Neural crest cell (in vitro differentiated cells): Measurements from ENCODE around the gene CDK14. TPM values are rescaled to one million over a fixed set of nuclear protein-coding genes. Genes with fewer than 3 reads are reported as not detected.
A peak's percentile ranks its signal among the peaks of the same experiment; 100 is the strongest.

ENCODE experiments used
- DNase-seq: peaks from one replicate; pipeline ENCODE4 v3.0.0; 2021; ENCODE audit warnings: low read depth, mixed read lengths, low spot score
- H3K27ac Mint-ChIP-seq: one replicate; pipeline ENCODE4 v1.8.0; 2021; ENCODE audit warnings: mild to moderate bottlenecking, mixed read lengths; ENCODE audit not compliant: unreplicated experiment
- H3K27me3 Mint-ChIP-seq: 2 replicates; pipeline ENCODE4 v1.8.0; 2021; ENCODE audit warnings: low read depth, mild to moderate bottlenecking, mixed read lengths
- H3K36me3 Mint-ChIP-seq: 2 replicates; pipeline ENCODE4 v1.8.0; 2021; ENCODE audit warnings: low read depth, mild to moderate bottlenecking, mixed read lengths
- H3K4me1 Mint-ChIP-seq: 2 replicates; pipeline ENCODE4 v1.8.0; 2021; ENCODE audit warnings: mixed read lengths
- H3K4me3 Mint-ChIP-seq: one replicate; pipeline ENCODE4 v1.8.0; 2021; ENCODE audit warnings: mild to moderate bottlenecking, mixed read lengths
- H3K9me3 Mint-ChIP-seq: 2 replicates; pipeline ENCODE4 v1.8.0; 2021; ENCODE audit warnings: mixed read lengths
- CTCF ChIP-seq: fragments of 200-600 bp; sonication (generic); conservative IDR thresholded peaks from 2 replicates; pipeline ENCODE4 v1.5.0; 2021; ENCODE audit warnings: antibody characterized with exemption, mild to moderate bottlenecking
- total RNA-seq: library from RNA; stranded (reverse); gene quantifications from 2 replicates; pipeline ENCODE4 v1.2.1, GENCODE V29; 2021

Gene CDK14
- total RNA-seq, 1 donor from 2014 or later = 49.6 TPM

DNA sequence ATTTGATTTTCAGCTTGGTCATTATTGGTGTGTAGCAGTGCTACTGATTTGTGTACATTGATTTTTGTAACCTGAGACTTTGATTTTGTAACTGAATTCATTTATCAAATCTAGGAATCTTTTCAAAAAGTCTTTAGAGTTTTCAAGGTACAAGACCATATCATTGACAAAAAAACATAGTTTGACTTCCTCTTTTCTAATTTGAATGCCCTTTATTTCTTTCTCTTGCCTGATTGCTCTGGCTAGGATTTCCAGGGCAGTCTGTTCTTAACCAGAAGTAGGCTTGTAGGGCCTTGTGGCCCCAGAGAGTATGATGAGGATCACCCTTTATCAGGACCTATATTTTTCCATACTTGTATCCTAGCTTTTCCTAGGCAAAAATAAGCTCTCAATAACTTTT, 433.6 kb downstream of the CDK14 start:
- Mint-ChIP-seq H3K27ac (no peak overlapping the region), H3K27me3 (no peaks in the 10 kb centered on the region), H3K4me1 (peaks cover 7% of the 10 kb centered on the region), H3K4me3 (no peak overlapping the region), H3K9me3 (no peaks in the 10 kb centered on the region), H3K36me3 (no peaks in the 10 kb centered on the region)
- DNase-seq = no peak
- TF ChIP-seq CTCF = no peak

DNA sequence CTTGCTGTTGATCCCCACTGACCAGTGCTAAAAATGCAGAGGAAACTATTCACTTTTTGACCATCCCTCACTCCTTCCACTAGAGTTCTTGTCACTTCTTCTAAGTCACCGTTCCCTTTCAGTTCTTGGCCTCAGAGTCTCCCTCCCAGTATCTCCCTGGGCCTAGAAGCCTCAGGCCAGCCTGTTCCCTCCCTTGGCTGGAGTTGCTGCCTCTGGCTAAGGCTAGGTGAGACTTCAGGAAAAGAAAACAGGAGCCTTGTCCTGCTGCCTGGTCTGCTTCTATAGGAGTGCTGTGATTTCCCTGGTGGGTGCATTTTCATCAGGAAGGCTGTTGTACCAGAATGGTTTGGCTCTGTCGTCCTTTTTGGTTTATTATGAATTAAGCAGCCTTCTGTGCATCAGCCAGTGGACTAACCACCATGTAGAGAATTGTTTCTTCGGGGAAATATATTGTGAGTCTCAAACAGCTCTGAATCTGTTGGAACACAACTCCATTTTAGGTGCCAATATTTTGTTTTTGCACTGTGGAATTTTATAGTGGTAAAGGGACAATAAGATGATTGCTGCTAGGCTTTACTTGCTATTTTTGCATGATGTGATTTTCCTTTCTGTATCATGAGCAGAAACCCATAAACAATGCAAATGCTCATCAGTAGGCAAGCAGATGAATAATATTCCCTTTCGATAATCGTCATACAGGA, 434.7 kb downstream of the CDK14 start:
- peak overlapping the region; percentile 71 for H3K27ac Mint-ChIP-seq
- H3K9me3 Mint-ChIP-seq = no peaks in the 10 kb centered on the region
- no peak for TF ChIP-seq CTCF
- peaks cover 7% of the 10 kb centered on the region for H3K4me1 Mint-ChIP-seq
- no peak for DNase-seq
- H3K36me3 Mint-ChIP-seq = no peaks in the 10 kb centered on the region
- H3K27me3 Mint-ChIP-seq = no peaks in the 10 kb centered on the region
- no peak overlapping the region for H3K4me3 Mint-ChIP-seq

DNA sequence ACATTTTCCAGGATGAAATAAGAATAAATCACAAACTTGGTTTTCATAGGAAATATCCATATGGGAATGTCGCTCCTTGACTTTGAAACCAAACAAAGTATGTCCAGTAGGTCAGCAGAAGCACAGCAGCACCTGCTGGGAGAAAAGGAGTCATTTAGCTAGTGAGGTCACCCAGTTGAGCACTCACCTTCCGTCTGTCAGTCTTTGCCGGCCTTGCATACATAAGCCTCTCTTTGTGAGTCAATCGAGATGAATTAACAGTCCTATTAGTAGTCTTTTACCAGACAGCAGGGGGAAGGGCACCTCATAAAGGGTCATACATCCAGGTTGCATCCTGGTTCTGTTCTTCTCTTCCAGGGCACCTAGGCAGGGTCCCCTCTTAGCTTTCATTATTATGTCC, 435.6 kb downstream of the CDK14 start:
- Mint-ChIP-seq H3K36me3 (no peaks in the 10 kb centered on the region), H3K27me3 (no peaks in the 10 kb centered on the region), H3K27ac (no peak overlapping the region), H3K9me3 (no peaks in the 10 kb centered on the region), H3K4me3 (no peak overlapping the region), H3K4me1 (peaks cover 3% of the 10 kb centered on the region)
- DNase-seq = no peak
- TF ChIP-seq CTCF = no peak

GRCh38 chr7:91033574-91033973, 437.5 kb downstream of the CDK14 start:
- TF ChIP-seq CTCF = no peak
- no peaks in the 10 kb centered on the region for H3K9me3 Mint-ChIP-seq
- H3K27me3 Mint-ChIP-seq = no peaks in the 10 kb centered on the region
- H3K4me1 Mint-ChIP-seq = peaks cover 3% of the 10 kb centered on the region
- no peak overlapping the region for H3K4me3 Mint-ChIP-seq
- no peaks in the 10 kb centered on the region for H3K36me3 Mint-ChIP-seq
- H3K27ac Mint-ChIP-seq = peak overlapping the region; percentile 39
- no peak for DNase-seq

GRCh38 chr7:91034459-91035368, 438.6 kb downstream of the CDK14 start:
- Mint-ChIP-seq H3K36me3 (no peaks in the 10 kb centered on the region), H3K4me3 (no peak overlapping the region), H3K27ac (no peak overlapping the region), H3K27me3 (no peaks in the 10 kb centered on the region), H3K4me1 (peaks cover 3% of the 10 kb centered on the region), H3K9me3 (no peaks in the 10 kb centered on the region)
- TF ChIP-seq CTCF = peak; percentile 80
- DNase-seq = peak; percentile 53
